ENCODE data around the gene MANBA.

DNA sequence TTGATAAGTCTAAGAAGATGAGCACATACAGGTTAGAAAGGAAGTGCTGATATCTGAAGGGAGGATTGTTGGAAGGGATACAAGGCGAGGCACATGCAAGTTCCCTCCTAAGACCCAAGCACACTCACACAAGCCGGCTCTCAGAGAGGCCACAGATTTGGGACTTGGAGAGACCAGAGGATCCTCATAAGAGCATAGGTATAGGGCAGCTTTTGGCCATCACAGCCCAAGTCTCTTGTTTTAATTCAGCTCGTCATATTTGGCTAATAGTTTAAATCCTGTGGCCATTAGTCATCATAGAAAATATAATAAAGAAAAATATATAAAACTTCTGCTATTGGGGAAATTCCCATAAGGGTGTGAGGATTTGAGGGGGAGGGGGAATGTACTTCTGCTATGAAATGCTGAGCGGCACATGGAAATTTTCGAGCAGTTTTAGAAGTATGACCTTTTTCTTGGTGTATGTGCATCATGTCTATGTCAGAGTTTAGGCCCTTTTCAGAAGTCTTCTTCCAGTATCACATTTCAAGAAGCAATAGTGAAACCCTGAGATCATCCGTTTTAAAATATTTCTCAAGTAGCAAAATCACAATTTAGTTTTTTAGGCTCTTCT lies 161.9 kb downstream of the MANBA start:
- TF ChIP-seq TAF1 (IDR thresholded peaks at IDR 0.05; ENCODE audit: borderline replicate concordance, insufficient read depth, low read length): no peak
- TF ChIP-seq, protein P1, sequence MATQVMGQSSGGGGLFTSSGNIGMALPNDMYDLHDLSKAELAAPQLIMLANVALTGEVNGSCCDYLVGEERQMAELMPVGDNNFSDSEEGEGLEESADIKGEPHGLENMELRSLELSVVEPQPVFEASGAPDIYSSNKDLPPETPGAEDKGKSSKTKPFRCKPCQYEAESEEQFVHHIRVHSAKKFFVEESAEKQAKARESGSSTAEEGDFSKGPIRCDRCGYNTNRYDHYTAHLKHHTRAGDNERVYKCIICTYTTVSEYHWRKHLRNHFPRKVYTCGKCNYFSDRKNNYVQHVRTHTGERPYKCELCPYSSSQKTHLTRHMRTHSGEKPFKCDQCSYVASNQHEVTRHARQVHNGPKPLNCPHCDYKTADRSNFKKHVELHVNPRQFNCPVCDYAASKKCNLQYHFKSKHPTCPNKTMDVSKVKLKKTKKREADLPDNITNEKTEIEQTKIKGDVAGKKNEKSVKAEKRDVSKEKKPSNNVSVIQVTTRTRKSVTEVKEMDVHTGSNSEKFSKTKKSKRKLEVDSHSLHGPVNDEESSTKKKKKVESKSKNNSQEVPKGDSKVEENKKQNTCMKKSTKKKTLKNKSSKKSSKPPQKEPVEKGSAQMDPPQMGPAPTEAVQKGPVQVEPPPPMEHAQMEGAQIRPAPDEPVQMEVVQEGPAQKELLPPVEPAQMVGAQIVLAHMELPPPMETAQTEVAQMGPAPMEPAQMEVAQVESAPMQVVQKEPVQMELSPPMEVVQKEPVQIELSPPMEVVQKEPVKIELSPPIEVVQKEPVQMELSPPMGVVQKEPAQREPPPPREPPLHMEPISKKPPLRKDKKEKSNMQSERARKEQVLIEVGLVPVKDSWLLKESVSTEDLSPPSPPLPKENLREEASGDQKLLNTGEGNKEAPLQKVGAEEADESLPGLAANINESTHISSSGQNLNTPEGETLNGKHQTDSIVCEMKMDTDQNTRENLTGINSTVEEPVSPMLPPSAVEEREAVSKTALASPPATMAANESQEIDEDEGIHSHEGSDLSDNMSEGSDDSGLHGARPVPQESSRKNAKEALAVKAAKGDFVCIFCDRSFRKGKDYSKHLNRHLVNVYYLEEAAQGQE (IDR thresholded peaks at IDR 0.05; ENCODE audit: insufficient read depth in 1 of 2, low read depth in 2 of 2, low read length in 2 of 2): no peak
- TF ChIP-seq POLR2AphosphoS5 (IDR thresholded peaks at IDR 0.05; ENCODE audit: low read depth, low read length): no peak
- no peak for TF ChIP-seq FOXP2 (optimal IDR thresholded peaks at IDR 0.05; ENCODE audit: borderline replicate concordance, extremely low read depth, extremely low read length, insufficient read depth)

Data from PFSK-1 (cell line).